ENCODE results near the gene STRIP2.
"Not testable (repeated sequence)": the region's sequence is repeated elsewhere in the genome, so short reads cannot be mapped to it uniquely, and the experiment has no call there.

The STRIP2 gene

DNA sequence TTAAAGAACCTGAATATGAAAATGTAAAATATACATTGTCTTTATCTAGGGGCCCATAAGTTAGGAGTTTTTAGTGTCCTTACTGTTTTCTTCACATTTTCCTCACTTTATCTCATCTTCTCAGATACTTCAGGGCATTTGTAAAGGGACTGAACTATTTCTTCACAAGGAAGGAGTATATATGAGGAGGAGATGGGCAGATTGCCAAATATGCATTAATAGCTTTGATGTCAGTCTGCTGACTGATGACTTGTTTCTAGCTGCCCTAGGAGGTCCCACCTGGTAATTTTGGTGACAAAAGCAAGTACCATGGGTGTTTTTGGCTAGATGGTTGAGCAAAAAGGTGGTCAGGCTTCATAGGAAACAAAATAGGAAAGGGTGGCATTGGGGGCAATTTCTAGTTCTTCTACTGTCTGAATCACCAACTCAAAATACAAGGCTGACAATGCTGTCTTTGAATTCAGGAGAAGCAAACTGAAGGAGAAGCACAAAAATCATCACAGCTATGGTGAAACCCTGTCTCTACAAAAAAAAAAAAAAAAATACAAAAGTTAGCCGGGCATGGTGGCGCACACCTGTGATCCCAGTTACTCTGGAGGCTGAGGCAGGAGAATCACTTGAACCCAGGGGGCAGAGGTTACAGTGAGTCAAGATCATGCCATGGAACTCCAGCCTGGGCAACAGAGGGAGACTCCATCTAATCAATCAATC, 10.4 kb upstream of the STRIP2 start:
- DNase-seq (ENCODE audit: low spot score), result peak; percentile 17

- DNase-seq (ENCODE audit: low spot score), result no peak
Measured at GRCh38 chr7:129426482-129426881, 7.8 kb upstream of the STRIP2 start.

- no peak for DNase-seq (ENCODE audit: low spot score)
Measured at GRCh38 chr7:129427526-129428045, 6.6 kb upstream of the STRIP2 start.

- DNase-seq (ENCODE audit: low spot score), result no peak
Measured at GRCh38 chr7:129431911-129432643, 2.2 kb upstream of the STRIP2 start.

- no peak for DNase-seq (ENCODE audit: low spot score)
Measured at GRCh38 chr7:129434675-129435318, 565 bp downstream of the STRIP2 start.

GRCh38 chr7:129435414-129435829, 1.2 kb downstream of the STRIP2 start:
- DNase-seq (ENCODE audit: low spot score), result peak; percentile 16

DNA sequence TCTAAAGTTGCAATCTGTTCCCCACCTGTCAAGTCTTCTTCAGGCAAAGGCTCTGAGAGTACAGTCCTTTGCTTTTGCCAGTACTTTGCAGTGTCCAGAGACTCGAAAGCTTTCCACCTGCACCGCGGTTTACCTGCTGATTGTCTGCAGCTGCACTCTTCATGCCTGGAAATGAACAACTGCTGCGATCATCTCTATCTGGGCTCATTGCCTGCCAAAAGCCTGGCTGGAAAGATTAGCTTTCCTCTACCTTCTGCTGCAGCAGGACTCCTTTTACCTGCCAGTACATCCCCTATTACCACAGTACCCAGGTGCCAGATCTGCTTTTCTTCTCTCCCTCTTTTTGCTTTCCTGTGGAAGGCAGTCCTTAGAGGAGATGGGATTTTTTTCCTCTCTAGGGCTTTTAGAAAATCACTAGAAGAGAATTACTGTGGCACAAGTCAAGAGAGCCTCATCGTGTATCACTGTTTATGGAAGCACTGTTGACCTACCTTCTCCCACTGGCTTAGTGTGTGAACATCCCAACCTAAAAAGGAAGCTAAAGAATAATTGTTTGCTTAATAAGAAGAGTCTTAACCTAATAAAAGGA, 2.2 kb downstream of the STRIP2 start:
- no peak for DNase-seq (ENCODE audit: low spot score)

- DNase-seq (ENCODE audit: low spot score), result no peak
Measured at GRCh38 chr7:129437190-129437589, 3.0 kb downstream of the STRIP2 start.

DNA sequence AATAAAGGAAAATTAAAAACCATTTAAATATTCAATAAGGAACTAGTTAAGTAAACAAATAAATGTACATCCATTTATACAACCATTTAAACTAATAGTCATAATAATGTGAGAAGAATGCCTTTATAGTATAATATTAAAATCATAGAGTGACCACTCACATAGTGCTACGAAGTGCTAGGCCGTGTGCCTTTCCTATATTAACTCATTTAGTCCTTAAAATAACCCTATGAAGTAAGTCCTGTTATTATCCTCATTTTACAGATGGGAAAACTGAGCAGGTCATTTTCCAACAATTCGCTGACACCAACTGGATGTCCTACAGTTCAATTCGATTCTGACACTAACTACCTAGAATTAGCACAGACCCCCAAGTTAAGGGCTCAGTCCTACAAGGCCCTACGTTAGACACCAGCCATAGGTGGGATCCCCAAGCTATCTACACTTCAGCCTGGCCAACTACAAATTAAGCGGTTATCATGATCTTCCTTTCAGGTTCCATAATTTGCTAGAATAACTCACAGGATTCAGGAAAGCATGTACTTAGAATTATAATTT, 4.1 kb downstream of the STRIP2 start:
- no peak for DNase-seq (ENCODE audit: low spot score)

- no peak for DNase-seq (ENCODE audit: low spot score)
Measured at GRCh38 chr7:129438839-129439651, 4.8 kb downstream of the STRIP2 start.

DNA sequence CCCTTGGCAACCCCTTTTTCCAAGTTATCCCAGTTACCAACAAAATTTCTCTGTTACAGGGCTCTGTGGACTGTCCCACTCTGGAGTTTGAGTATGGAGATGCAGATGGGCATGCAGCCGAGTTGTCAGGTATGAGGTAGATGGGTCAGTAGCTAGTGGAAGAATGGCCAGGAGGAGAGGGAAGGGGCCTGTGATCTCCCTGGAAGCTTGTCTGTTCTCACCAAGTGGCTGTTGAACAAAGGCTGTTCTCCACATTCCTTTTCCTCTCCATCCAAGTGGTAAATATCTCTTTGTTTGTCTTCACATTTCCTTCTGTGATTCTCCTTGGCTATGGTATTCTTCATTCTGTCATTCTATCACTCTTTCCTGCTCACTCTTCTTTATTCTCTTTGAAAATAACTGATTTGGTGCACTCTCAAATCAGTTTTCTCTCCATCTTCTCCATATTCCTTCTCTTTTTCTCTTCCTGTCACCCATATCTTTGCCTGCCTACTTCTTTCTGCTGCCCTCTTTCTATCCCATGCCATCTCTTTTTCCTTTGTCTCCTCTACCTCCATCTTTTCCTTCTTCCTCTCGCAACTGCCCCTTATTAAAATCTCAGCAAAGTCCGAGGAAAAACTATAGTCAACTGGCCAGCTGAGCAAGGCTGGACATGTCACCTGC, 5.9 kb downstream of the STRIP2 start:
- DNase-seq (ENCODE audit: low spot score), result no peak

DNA sequence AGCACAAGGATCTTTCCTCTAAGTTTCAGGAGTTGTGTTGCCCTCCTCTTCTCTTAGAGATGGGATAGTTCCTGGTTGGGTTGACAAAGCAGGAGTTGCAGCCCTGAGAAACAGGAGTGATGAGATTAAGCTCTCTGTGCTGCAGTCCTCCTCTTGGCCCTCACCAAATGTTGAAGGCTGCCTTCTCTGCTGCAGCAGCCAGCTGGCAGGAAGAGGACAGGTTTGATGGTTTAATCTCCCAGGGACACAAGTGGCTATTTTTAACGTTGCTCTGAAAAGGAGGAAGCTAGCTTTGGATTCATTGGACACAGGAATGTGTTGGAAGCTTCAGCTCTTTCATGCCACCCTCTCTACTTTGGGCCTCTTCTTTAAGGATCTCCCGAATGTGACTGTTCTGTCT, 9.4 kb downstream of the STRIP2 start:
- DNase-seq (ENCODE audit: low spot score), result no peak

- DNase-seq (ENCODE audit: low spot score), result not testable (repeated sequence)
Measured at GRCh38 chr7:129444776-129445175, 10.5 kb downstream of the STRIP2 start.

DNA sequence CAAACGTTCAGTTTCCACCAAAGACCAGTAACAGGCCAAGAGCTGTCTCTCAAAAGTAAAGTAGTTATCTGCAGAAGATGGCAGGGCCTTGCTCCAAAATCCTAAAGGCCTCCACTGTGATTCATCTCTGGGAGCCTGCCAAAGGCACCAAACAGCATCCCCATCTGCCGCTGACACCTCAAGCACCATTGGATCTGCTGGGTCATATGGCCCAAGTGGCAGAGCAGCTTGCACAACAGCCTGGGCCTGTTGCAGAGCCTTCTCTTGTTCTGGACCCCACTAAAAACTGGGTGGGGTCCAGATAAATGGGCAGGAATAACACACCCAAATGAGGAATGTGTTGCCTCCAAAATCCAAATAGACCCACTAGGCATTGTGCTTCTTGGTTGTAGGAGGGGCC, 12.7 kb downstream of the STRIP2 start:
- DNase-seq (ENCODE audit: low spot score), result not testable (repeated sequence)

DNA sequence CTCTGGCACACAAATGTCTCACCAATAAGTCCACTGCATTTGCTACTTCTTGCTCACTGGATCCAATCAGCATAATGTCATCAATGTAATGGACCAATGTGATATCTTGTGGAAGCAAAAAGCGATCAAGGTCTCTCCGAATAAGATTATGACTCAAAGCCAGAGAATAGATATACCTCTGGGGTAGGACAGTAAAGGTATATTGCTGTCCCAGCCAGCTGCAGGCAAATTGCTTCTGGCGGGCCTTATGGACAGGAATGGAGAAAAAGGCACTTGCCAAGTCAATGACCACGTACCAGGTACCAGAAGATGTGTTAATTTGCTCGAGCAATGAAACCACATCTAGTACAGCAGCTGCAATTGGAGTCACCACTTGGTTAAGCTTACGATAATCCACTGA, 13.2 kb downstream of the STRIP2 start:
- DNase-seq (ENCODE audit: low spot score), result not testable (repeated sequence)

DNA sequence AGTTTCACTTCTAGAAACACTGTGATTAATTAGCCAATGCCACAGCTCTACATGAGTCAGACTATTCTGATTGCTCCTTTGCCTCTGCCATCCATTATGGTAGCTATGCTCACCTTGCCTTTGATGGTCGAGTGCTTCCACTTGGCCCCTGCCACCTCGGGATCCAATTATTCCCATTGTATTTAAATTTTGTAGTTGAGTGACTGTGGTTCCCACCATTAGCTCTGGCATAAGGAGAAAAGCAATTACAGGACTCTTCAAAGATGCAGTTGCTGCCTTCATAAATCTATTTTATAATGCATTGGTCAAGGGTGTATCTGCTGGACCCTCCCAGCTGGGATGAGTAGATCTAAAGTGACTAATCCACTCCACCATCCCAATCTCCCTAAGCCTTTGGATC, 14.4 kb downstream of the STRIP2 start:
- DNase-seq (ENCODE audit: low spot score), result not testable (repeated sequence)

DNA sequence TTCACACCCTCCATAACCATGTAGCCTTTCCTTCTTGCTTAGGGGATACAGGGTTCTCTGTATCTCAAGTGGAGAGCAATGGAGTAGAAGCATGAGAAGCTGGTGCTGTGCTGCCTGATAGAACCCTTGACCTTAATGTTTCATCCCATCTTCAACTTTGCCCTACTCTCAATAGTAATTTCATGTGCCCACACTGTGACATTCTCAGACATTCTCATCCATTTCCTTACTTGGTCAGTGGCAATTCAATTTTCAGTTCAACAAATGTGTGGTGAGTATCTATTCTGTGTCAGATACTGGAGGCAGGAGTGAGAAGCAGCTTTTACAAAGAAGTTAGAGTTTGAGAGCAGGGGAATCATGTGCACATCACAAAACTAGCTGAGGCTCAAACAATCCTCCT, 16.1 kb downstream of the STRIP2 start:
- DNase-seq (ENCODE audit: low spot score), result no peak

- DNase-seq (ENCODE audit: low spot score), result no peak
Measured at GRCh38 chr7:129452589-129453231, 18.5 kb downstream of the STRIP2 start.

- no peak for DNase-seq (ENCODE audit: low spot score)
Measured at GRCh38 chr7:129453510-129454248, 19.4 kb downstream of the STRIP2 start.

DNA sequence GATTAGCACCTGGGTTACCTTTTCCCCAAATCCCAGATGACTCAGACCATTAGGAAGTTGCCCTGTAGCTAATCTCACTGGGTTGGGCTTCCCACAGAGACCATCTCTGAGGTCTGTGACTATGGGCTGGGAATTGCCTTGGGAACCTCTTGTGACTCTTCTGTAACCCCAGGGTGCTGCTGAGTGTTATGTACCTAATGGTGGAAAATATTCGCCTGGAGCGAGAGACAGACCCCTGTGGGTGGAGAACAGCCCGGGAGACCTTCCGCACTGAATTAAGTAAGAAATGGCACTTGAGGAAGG, 20.0 kb downstream of the STRIP2 start:
- DNase-seq (ENCODE audit: low spot score), result no peak

Measured in NAMALWA (cell line).